ENCODE results near the gene ENAH. TPM values are rescaled to one million over a fixed set of nuclear protein-coding genes. Genes with fewer than 3 reads are reported as not detected.
"Not testable (repeated sequence)": the region's sequence is repeated elsewhere in the genome, so short reads cannot be mapped to it uniquely, and the experiment has no call there.

ENAH gene
- polyA plus RNA-seq, 3 donors = 13.9 to 36.8 (median 18.8) TPM

DNA sequence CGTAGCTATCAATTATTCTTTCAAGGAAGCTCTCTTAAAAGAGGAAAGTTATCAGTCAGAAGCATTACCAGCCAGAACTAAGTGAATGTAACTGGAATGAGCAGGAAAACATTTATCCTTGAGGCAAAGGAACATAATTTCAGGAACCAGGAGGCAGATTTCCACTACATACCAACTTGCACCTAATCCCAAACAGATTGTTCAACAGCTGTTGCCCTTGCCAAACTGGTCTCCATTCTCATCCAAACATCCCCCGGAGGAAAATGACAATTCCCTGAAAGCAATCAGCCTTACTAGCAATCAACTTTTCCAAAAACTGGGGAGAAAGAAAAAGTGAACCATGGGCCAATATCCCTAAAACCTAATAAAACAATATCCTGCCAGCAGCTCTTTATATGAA lies 35.0 kb downstream of the ENAH start:
- WGBS, 3 donors = 65 to 71% (median 70%) methylated on average over 2 of the region's 2 CpGs
- H3K27ac ChIP-seq (ENCODE audit: low read depth, low read length) = no peak overlapping the region

DNA sequence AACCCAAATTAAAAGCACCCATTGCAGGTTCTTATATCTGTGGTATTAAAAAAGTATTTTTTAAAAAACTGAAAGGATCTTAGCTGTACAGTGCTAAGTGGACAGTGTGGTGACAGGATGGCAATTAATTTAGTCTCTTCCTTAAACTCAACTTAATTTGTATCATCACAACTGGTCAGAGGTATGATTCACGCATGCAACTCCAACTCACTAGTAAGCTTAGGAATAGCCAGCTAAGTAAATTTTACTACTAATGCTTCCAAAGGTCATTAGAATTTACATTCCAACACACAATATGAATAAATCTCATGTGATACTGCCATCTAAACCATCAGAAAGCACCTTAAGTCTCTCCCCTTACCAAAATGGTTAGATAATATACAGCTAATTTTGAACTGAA lies 35.4 kb downstream of the ENAH start:
- WGBS, 3 donors = 68 to 88% (median 87%) methylated on average over 1 of the region's 1 CpG
- no peak overlapping the region for H3K27ac ChIP-seq (ENCODE audit: low read depth, low read length)

DNA sequence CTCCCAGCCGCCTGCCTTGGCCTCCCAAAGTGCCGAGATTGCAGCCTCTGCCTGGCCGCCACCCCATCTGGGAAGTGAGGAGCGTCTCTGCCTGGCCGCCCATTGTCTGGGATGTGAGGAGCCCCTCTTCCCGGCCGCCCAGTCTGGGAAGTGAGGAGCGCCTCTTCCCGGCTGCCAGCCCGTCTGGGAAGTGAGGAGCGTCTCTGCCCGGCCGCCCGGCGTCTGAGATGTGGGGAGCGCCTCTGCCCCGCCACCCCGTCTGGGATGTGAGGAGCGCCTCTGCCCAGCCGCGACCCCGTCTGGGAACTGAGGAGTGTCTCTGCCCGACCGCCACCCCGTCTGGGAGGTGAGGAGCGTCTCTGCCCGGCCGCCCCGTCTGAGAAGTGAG lies 37.5 kb downstream of the ENAH start:
- not testable (repeated sequence) for H3K27ac ChIP-seq (ENCODE audit: low read depth, low read length)
- 98 to 99% (median 99%) methylated on average over 7 to 16 of the region's 29 CpGs for WGBS, 3 donors

DNA sequence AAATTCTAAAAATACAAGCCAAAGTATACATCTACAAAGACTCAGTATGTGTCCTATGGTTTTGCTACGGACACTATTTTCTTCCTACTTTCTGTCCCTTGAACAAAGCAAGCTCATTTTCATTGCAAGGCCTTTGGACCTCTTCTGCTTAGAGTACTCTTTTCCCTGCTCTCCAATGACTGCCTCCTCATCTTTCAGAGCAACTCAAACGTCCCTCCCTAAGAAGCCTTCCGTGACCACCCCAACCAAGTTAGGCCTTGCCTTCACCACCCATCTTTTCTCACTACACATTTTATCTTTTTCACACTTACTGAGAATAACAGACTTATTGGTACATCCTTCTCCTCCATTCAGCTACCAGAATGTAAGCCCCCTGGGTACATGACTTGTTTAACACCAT lies 39.9 kb downstream of the ENAH start:
- 66 to 82% (median 78%) methylated on average over 3 of the region's 3 CpGs for WGBS, 3 donors
- H3K27ac ChIP-seq (ENCODE audit: low read depth, low read length) = no peak overlapping the region

DNA sequence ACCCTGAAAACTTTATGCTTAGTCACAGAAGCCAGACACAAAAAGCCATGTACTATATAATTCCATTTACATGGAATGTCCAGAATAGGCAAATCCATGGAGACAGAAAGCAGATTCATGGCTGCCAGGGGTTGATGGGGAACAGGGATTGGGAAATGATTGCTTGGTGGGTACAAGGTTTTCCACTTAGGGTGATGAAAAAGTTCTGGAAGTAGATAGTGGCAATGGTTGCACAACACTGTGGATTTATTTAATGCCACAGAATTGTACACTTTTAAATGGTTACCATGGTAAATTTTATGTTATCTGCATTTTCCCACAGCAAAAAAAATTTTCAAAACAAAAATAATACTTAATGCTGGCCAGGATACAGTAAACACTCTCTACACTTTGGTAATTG lies 40.6 kb downstream of the ENAH start:
- no peak overlapping the region for H3K27ac ChIP-seq (ENCODE audit: low read depth, low read length)

DNA sequence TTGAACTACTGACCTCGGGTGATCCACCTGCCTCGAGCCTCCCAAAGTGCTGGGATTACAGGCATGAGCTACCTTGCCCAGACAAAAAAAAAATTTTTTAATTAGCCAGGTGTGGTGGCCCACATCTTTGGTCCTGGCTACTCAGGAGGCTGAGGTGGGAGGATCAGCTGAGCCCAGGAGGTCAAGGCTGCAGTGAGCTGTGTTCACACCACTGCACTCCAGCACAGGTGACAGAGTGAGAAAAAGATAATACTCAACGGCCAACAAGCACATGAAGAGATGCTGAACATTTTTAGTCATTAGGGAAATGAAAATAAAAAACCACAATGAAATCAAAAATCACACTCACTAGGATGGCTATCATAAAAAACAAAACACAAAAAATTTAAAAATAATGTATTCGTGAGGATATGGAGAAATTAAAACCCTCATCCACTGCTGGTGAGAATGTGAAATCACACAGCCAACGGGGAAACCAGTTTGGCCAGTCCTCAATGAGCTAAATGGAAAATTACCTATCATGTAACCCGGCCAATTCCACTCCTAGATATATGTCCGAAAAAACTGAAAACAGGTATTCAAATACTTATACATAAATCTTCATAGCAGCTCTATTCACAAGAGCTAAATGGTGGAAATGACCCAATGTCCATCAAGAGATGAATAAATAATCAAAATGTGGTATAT lies 41.2 kb downstream of the ENAH start:
- 57 to 93% (median 89%) methylated on average over 7 of the region's 7 CpGs for WGBS, 3 donors
- no peak overlapping the region for H3K27ac ChIP-seq (ENCODE audit: low read depth, low read length)

DNA sequence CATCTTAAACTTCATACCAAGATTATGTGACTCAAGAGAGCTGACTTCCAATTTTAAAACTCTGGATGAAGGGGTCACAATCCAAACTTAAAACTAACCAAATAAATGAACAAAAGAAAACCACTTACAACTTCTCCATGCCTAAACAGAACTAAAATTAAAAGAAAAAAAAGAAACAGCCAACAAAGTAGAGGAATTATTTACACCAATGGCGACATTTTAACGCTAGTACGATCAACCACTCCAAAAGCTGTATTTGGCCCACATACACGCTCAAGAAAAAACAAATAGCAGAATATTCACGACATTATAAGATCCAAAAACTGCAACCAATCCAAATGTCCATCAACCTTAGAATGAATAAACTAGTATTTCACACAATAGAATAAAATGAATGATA lies 42.4 kb downstream of the ENAH start:
- H3K27ac ChIP-seq (ENCODE audit: low read depth, low read length) = no peak overlapping the region
- WGBS, 3 donors = 93 to 98% (median 97%) methylated on average over 5 of the region's 5 CpGs

DNA sequence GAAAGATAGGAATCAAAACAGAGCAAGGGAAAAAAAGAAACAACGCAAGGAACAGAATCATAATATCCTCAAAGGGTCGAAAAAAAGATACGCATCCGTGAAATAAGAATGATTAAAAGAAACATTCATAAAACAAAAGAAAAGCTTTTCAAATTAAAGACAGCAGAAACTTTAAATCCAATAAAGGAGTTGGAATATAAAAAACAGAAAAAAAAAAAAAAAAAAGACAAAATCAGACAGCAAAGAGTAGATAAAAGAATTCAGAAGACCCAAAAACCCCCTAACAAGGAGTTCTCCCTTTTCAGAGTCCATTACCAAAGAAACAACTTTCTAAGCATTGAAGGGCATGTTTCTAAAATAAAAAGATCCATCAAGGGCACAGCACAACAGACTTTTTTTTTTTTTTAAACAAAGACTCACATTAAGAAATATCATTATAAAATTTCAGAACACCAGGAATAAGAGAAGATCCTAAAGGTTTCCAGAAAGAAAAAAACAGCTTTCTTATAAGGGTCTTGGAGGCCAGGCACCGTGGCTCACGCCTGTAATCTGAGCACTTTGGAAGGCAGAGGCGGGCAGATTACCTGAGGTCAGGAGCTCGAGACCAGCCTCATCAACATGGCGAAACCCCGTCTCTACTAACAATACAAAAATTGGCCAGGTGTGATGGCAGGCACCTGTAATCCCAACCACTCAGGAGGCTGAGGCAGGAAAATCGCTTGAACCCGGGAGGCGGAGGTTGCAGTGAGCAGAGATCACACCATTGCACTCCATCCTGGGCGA lies 44.7 kb downstream of the ENAH start:
- 89 to 92% (median 92%) methylated on average over 14 of the region's 14 CpGs for WGBS, 3 donors
- H3K27ac ChIP-seq (ENCODE audit: low read depth, low read length) = no peak overlapping the region

DNA sequence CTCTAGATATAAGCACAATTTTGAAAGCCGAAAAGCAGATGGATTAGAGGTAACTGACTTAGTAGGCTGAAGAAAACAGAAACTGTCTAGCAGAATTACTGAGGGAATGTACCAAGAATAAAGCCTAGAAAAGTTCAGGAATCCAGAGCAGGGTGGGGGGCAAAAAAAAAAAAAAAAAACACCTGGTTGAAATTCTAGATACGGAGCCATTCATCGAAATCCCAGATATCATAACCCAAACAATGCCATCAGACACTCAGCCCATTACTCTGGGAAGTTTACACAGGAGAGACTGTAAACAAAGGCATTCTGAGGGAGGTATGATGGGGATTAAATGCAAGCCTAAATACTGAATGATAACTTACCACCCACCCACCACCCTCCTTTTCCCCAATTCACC lies 45.6 kb downstream of the ENAH start:
- whole genome bisulfite sequencing, 3 donors = 49 to 98% (median 85%) methylated on average over 3 of the region's 3 CpGs

DNA sequence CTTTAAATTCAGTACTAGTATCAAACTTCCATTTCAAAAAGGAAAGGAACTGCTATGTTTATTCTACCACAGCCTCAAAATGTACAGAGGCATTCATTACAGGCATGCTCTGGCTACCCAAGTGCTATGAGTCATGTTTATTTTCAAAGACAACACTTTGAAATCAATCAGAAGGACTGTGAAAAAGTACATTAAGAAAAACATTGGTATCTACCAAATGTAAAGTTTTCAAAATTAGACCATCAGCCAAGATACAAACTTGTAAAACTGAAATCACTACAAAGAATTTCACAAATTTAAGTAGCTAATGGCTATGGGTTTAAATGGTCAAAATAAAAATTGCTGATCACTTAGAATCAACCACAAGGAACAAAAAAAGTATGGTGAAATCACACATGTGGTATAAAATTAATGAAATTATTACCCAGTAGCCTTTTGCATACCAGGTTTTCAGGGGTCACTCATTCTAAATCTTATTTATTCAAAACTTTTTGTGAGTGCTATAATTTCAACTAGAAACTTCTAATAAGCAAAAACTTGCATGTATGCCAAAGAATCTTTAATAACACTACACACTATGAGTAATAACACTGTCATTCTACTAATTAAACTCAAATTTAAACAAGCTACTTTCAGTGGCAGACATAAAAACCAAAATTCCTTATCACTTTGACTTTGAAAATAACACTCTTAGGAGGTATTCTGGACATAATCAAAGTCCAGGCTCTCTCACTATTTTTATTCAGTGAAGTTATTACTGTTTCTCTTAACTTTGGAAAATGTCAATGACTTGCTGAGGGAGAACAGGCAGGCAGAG lies 49.2 kb downstream of the ENAH start:
- no peak overlapping the region for H3K27ac ChIP-seq (ENCODE audit: low read depth, low read length)

More for the DNA sequence above, 45.6 kb downstream of the ENAH start:
- no peak overlapping the region for H3K27ac ChIP-seq (ENCODE audit: low read depth, low read length)

DNA sequence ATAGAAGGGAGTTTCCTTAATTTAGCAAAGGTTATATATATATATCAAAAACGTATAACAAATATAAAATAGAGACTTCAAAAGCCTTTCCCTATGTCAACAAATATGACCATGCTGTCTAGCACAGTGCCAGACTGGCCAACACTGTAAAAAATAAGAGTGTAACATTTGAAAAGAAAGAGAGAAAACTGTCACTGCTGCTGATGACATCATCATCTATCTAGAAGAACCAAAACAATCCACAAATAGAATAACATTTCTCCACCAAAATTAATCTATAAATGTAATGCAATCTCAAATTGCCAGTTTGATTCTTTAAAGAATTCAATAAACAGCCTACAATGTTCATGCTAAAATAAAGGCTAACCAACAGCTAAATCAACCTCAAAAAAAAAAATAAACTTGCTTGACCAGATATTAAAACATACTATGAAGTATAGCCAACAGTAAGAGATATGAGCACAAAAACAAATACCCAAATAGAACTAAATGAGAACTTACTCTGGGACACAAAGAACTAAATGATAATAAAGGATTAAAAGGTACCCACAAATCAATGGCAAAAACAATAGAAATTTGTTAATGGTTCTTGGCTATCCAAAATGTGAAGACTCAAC lies 50.2 kb downstream of the ENAH start:
- WGBS, 3 donors = 16 to 52% (median 38%) methylated on average over 1 of the region's 1 CpG
- no peak overlapping the region for H3K27ac ChIP-seq (ENCODE audit: low read depth, low read length)

DNA sequence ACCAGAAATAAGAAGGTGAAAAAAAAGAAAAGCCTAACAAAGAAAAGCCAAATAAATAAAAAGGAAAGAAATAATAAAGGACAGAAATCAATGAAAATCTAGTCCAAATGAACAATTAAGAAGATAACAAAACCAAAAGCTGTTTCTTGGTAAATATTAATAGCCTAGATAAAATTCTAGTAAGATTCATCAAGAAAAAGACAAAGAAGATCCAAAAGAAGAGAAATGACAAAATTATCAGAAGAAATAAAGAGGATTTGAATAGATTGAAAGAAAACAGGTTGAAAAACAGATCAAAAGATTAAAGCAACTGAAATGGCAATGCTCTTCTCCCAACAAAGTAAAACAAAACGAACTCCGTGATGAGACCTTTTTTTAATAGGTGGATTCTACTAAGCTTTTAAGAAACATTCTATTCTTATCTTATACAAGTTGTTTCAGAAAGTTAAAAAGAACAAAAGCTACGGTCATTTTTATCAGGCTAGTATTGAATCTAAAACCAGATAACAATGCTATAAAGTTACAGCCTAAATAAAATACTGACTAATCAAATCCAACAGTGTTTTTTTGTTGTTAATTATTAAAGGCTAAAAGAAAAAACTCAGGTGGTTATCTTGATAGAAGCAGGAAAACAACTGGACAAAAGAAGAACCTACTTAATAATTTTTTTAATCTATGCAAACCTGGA lies 50.9 kb downstream of the ENAH start:
- H3K27ac ChIP-seq (ENCODE audit: low read depth, low read length) = no peak overlapping the region
- 20 to 90% (median 77%) methylated on average over 3 of the region's 3 CpGs for WGBS, 3 donors

DNA sequence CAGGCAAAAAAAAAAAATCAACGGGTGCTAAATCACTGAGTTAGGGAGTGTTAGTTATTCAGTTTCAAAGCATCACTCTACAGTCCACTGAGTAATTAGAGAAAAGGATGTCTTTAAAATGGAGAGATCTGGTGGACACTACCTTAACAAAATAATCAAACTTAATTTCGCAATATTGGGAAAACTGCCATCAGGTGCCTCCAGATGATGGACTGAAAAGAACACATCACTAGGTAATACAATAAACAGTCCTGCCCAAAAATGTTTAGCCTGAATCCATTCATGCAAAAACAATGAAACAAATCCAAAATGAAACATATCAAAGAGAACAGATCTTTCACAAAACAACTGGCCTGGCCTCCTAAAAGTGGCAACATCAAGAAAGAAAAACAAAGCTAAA lies 54.1 kb downstream of the ENAH start:
- no peak overlapping the region for H3K27ac ChIP-seq (ENCODE audit: low read depth, low read length)
- 82 to 90% (median 85%) methylated on average over 2 of the region's 2 CpGs for WGBS, 3 donors

DNA sequence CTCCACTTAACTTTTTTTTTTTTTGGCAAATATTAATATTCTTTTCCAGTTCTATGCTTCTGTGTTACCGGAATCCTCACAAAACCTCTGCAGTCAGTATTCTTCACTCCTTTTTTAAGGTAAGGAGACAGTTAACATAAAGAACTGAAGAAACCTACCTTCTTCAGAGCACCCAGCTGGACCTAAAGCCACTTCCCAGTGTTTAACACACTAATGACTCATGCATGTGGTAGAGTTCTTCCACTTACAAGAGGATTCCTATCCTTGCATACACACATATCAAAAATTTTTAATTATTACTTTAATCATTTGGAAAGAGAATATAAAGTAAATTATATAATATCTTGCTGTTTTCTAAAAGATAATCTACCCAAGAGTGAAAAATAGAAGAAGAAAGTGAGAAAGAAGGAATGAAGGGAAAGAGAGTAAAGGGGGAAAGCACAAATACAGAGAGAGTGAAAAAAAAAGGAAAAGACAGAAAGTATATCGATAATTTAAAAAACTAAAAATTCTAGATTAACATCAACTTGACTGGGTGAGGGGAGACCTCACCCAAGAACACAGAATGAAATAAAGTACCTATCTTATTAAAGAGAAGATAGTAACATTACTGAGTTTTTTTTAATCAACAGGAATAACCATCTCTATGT lies 54.9 kb downstream of the ENAH start:
- WGBS, 3 donors = 96 to 97% (median 96%) methylated on average over 2 of the region's 2 CpGs
- no peak overlapping the region for H3K27ac ChIP-seq (ENCODE audit: low read depth, low read length)

DNA sequence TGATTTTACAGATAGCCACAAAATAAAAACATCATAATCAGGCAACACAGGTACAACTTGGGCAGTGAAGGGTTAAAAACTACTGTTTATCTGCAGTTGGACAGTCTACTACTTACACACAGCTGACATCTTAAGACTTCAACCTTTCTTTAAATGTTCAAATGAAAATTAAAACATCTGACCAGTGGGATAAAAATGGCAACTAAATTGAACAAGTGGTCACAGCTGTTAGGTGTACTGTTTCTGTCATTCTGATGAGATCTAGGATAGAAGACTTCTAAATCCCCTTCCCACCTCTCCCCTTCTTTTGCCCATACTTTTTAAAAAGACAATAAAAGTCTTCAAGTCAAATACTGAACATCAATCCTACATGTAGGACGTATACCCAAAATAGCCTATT lies 56.2 kb downstream of the ENAH start:
- no peak overlapping the region for H3K27ac ChIP-seq (ENCODE audit: low read depth, low read length)
- WGBS, 3 donors = 96 to 97% (median 97%) methylated on average over 1 of the region's 1 CpG

DNA sequence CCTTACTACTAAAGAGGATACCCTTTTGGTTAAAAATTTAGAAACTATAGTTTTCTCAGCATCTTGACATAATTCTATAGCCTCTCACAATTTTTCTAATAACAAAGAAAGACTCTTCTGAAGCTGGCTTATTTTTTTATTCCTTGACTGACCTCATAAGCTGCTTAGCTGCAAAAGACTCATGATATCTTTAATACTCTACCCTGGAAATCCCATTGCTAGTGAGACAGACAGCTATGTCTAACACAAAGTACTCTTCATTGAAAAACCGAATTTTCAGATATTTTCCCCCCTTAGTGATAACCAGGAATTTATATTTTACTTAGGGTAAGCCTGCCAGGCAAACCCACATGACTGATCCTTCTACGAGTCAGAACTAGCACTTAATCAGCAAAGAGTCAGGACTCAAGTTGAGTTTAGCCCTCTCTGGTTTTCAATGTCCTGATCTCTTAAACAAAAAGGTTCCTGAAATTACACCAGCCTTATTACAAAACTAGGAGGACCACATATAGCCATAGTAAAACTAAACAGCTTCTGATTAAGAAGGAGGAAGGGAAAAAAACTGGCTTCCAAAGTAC lies 56.9 kb downstream of the ENAH start:
- no peak overlapping the region for H3K27ac ChIP-seq (ENCODE audit: low read depth, low read length)
- 41 to 81% (median 75%) methylated on average over 2 of the region's 2 CpGs for WGBS, 3 donors

DNA sequence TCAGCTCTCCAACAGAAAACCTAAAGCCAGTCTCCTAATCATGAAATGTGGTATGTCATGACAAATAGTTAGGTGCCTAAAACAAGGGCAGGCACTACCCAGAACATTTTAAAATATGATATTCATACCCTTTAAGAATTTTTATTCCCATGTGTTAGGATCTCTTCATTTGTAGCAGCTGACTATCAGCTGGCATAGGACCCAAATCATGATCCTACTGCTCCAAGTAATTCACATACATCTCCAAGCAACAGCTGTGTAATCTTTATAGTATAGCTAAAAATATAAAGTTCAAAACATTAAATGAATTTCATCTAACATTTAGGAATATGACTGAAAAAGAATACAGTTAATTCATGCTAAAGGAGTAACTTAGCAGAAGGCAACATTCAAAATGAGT lies 57.5 kb downstream of the ENAH start:
- no peak overlapping the region for H3K27ac ChIP-seq (ENCODE audit: low read depth, low read length)

DNA sequence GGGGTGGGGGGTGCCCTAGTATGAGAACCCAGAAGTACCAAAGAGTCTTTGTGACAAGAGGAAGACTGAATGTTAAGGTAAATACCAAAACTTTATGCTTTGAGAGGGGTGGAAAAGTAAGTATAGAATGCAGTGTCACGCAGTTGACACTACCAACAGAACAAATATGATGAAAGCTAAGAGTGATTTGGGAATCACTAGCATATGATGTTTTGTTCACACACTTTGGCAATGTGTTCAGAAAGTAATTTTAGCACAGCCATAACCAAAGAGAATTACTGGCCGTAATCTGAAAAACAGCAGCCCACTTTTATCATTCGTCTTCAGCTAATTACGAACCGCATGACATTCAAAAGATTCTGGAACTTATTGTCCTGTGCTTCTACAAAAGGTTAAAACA lies 59.5 kb downstream of the ENAH start:
- 94 to 97% (median 97%) methylated on average over 5 of the region's 5 CpGs for WGBS, 3 donors
- no peak overlapping the region for H3K27ac ChIP-seq (ENCODE audit: low read depth, low read length)

All from adipose tissue (tissue), 3 donors.